ENCODE data around the gene TOR1B. TPM values are rescaled to one million over a fixed set of nuclear protein-coding genes. Genes with fewer than 3 reads are reported as not detected.

Gene TOR1B
- total RNA-seq, 1 donor from 2014 or later, result 25.6 TPM

DNA sequence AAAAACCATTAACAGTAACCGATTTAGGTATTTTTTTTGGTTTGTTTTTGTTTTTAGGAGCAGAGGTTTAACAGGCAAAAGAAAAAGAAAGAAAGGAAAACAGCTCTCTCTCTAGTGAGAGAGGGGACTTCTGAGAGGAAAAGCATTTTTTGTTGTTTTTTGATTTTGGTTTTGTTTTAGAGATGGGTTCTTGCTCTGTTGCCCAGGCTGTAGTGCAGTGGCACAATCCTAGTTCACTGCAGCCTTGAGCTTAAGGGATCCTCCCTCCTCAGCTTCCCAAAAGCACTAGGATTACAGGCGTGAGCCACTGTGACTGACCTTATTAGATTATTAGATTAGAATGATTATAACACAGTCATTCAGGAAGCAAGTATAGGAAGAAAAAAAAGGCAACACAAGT, 42.4 kb downstream of the TOR1B start:
- DNase-seq (ENCODE audit: low read depth), result no peak

DNA sequence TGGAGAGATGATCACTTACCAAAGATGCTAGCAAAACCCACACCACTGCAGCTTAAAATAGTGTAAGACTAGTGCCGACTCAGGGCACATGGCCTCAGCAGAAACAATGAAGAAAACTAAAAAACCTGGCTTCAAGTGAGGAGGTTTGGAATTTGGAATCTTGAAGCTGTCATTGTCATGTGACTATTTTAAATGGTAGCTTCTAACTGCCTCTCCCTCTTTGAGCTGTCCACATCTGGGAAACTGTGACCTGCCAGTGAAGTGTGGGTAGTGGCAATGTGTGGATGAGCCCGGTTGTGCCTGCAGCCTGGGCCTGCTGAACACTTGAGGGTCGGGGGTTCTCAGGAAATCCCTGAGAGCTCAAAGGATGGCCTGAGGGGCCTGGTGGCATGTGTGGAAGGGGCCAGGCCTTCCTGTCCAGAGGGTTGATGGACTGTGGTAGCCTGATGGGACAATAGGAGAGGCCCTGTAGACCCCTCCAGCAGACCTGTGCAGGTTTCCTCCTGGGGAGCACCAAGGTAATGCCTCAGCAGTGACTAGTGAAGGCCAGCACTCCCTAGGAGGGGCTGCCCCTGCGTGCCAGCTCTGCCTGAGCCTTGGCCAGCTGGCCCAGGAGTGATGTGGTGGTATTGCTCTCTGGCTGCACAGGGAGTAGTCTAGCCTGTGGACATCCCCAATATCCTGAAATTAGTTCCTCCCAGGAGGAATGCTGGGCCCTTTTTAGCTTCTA, 45.9 kb downstream of the TOR1B start:
- DNase-seq (ENCODE audit: low read depth), result no peak

DNA sequence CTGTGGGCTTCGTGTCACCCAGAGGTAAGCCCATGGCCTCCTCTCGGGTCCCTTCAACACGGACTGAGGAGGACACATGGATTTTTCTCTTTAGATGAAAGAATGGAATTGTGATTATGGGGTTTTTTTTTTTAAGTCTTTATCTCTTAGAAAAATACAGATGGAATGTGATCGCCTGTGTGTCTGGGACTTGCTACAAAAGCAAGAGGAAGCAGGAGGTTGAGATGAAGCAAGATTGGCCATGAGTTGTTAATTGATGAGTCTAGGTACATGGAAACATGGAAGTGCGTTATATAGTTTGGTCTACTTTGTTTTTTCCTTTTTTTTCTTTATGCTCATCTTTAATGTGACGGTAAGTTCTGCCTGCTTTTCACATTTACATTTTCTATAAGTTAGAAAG, 46.9 kb downstream of the TOR1B start:
- no peak for DNase-seq (ENCODE audit: low read depth)

DNA sequence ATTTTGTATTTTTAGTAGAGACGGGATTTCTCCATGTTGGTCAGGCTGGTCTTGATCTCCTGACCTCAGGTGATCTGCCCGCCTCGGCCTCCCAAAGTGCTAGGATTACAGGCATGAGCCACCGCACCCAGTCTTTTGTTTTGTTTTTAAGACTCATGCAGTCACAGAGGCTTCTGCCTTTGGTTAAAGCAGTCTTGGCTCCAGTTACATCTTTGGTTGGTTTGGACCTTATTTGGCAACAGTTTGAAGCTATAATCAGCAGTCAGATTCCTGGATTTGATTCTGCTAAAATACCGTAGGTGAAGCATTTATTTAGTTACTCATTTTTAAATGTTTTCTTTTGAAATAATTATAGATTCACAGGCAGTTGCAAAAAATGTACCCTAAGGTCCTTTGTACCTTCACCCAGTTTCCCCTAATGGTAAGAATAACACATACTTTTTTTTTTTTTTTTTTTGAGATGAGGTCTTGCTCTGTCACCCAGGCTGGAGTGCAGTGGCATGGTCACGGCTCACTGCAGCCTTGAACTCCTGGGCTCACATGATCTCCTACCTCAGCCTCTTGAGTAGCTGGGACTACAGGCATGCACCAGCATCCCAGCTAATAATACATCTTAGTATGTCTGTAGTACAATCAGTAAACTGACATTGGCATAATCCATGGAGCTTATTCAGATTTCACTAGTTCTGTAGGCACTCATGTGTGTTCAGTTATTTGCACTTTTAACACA, 48.0 kb downstream of the TOR1B start:
- peak; percentile 77 for DNase-seq (ENCODE audit: low read depth)

DNA sequence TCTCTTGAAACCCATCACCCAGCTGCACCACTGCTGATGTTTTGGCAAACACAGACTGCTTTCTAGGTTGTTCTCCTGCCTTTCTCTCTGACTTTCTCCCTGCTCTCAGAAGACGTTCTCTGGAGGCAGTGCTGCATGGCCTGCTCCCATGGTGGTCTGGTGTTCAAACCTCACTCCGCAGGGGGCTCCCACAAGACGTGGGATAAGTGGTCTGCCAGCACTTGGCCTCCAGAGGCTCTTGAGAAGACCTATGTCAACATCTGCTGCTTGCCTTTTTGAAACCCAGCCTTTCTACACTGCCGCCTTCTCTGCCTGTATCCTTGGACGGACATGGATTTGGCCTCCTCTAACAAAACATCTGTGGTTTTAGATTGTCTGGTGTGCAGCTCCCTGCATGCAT, 48.8 kb downstream of the TOR1B start:
- DNase-seq (ENCODE audit: low read depth), result no peak

DNA sequence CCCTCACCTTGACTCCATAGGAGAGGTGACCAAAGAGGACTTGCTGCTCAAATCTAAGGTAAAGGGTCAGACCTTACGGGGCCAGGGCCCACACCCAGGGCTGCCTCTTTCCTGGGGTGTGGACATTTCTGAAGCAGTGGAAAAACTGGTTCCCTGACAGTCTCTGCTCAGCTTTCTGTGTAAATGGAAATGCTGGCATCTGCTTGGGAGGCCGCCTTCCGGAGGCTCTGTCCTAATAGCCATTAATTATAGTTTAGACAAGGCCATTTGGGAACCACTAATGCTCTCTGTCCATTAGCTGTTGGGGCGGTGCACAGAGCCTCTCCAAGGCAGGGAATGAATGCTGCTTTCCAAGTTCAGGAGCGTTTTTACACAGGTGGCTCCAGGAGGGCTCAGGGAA, 49.6 kb downstream of the TOR1B start:
- DNase-seq (ENCODE audit: low read depth), result no peak

DNA sequence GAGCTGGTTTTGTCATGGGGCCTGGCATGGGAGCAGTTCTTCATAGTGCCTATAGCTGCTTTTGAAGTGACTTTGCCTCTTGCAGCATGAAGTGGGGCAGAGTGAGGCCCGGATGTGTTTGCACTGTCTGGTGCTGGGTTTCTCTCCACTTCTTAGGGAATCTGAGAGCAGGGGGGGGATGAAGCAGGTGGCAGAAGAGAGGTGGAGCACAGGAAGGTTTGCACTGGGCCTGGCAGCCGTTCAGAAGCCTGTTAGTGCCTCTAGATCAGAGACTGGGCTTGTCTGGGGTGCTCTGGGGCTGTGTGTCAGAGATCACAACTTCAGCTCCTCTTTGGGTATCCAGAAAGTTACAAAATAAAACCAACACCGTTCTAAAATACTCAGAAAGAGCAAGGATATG, 50.6 kb downstream of the TOR1B start:
- no peak for DNase-seq (ENCODE audit: low read depth)

DNA sequence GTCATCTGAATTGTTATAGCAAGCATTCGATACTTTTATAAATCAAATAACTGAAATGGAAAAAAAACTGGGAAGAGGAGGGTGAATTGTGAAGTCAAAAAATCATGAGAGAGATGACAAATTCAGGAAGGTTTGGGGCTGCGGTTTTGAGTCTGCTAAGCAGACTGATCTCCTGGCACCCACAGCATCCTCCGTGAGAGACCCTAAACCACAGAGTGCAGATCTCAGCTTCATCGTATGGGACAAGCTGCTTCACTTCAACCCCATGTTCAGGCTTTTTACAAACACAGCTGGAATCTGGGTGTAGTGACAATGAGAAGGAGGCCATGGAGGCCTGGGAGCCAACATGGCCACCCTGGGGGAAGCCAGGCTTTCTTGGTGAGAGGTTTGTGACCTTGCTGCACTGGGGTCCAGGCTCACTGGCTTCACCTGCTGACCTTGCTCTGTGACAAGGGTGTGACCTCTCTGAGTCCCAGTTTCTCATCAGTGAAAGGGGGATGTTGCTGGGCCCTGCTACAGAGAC, 51.7 kb downstream of the TOR1B start:
- no peak for DNase-seq (ENCODE audit: low read depth)

DNA sequence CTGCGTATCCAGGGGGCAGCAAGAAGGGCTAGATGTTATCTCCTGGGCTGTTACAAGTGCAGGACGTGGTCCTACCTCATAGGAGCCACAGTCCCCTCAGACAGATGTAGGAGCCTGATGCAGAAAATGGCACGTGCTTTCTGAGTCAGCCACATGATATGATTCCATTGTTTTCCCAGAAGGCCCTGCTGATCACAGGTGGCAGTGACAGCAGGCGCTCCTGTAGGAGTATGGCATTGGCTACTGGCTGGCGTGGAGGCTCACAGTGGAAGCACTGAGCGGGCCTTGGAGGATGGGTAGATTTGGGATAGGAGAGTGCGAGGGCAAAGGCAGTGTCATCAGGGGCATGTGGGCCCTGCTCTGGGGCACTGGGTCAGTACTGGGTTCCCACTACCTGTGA, 54.2 kb downstream of the TOR1B start:
- DNase-seq (ENCODE audit: low read depth), result no peak

DNA sequence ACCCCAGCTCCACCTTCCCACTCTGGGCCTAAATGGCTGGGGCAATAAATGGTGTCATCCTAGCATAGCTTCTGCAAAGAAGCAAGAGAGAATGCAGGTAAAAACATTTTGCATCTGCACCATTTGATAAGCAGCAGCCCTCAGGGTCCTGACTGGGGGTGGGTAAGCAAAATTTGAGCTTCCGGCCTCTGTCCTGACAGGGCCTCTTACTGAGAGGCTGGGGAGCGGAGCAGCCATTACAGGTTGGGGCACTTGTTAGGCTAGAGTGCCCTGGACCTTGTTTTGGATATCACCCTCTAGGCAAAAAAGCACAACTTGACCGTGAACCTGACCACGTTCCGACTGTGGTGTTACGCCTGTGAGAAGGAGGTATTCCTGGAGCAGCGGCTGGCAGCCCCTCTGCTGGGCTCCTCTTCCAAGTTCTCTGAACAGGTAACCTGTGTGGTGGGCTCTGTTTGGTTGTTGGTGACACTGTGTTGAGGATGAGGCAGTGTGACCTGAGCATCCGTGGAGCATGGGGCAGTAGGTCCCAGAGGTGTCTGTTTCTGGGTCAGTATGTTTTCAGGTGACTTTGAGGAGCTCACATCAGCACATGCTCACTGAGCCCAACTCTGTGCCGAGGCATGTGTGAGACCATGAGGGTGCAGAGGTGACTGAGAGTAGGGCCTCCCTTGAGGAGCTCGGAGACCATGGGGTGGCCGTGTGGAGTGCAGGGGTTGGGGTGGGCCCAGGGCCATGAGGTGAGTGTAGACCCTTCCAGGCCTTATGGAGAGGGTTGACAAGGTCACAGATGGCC, 55.4 kb downstream of the TOR1B start:
- DNase-seq (ENCODE audit: low read depth), result no peak

Other genes starting within 250 kb of the TOR1B start
- 0.05 TPM in 1 of 2 replicates, not detected in the other for gene C9orf50, start 182.1 kb upstream of the TOR1B start, total RNA-seq
- 22.2 and 38.2 TPM in 2 replicates for gene NTMT1, start 177.0 kb upstream of the TOR1B start, total RNA-seq
- 17.4 and 21.9 TPM in 2 replicates for gene ASB6, start 161.0 kb upstream of the TOR1B start, total RNA-seq
- gene PRRX2, start 137.5 kb upstream of the TOR1B start, total RNA-seq, result 0.45 TPM in 1 of 2 replicates, not detected in the other
- 3.2 and 42.7 TPM in 2 replicates for gene PTGES, start 50.1 kb upstream of the TOR1B start, total RNA-seq
- 48.4 and 52.8 TPM in 2 replicates for gene TOR1A, start 21.0 kb downstream of the TOR1B start, total RNA-seq
- gene C9orf78, start 32.1 kb downstream of the TOR1B start, total RNA-seq, result 48.6 and 64.5 TPM in 2 replicates
- gene USP20, start 32.3 kb downstream of the TOR1B start, total RNA-seq, result 5.2 and 18.4 TPM in 2 replicates
- gene FNBP1, start 240.0 kb downstream of the TOR1B start, total RNA-seq, result 20.8 and 39.5 TPM in 2 replicates

Measured in renal cortical epithelial cell (primary cell).